ENCODE results near the gene VWA8.
"Not testable (repeated sequence)": the region's sequence is repeated elsewhere in the genome, so short reads cannot be mapped to it uniquely, and the experiment has no call there.

Gene VWA8

DNA sequence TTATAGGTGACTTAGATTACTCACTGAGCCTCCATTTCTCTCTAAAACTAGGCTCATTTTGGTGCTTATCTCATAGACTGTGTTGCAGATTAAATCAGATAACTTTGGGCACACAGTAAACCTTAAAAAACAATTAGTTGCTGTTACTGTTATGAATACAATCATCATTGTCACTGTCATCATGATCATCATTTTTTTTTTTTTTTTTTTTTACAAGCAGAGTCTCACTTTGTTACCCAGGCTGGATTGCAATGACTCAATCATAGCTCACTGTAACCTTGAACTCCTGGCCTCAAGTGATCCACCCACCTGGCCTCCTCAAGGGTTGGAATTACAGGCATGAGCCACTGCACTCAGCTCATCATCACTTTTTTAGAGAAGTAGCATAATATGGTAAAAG is 60.0 kb downstream of the VWA8 start:
- Histone ChIP-seq H3K27me3 (ENCODE audit: control insufficient read depth, low read length) (no peaks in the 10 kb centered on the region), H4K20me1 (ENCODE audit: control insufficient read depth, insufficient read depth, low read depth, low read length) (no peaks in the 10 kb centered on the region), H3K27ac (ENCODE audit: low read depth, low read length) (no peak overlapping the region), H3K79me2 (ENCODE audit: control insufficient read depth, low read length) (no peaks in the 10 kb centered on the region), H3F3A (ENCODE audit: control insufficient read depth, insufficient read depth) (no peaks in the 10 kb centered on the region), H3K36me3 (ENCODE audit: control insufficient read depth, low read length) (no peaks in the 10 kb centered on the region), H3K4me1 (ENCODE audit: control insufficient read depth, low read length) (no peaks in the 10 kb centered on the region), H3K4me3 (ENCODE audit: low read length) (no peak overlapping the region), H3K9me3 (ENCODE audit: control insufficient read depth, insufficient read depth, low read length) (no peaks in the 10 kb centered on the region), H3K9me2 (replicated peaks; ENCODE audit: control insufficient read depth, low read length) (no peaks in the 10 kb centered on the region), H3K4me2 (ENCODE audit: low read length) (no peak overlapping the region)
- TF ChIP-seq EZH2phosphoT487 (IDR thresholded peaks at IDR 0.05; ENCODE audit: borderline replicate concordance, low read length), result no peak
- TF ChIP-seq, protein P1, sequence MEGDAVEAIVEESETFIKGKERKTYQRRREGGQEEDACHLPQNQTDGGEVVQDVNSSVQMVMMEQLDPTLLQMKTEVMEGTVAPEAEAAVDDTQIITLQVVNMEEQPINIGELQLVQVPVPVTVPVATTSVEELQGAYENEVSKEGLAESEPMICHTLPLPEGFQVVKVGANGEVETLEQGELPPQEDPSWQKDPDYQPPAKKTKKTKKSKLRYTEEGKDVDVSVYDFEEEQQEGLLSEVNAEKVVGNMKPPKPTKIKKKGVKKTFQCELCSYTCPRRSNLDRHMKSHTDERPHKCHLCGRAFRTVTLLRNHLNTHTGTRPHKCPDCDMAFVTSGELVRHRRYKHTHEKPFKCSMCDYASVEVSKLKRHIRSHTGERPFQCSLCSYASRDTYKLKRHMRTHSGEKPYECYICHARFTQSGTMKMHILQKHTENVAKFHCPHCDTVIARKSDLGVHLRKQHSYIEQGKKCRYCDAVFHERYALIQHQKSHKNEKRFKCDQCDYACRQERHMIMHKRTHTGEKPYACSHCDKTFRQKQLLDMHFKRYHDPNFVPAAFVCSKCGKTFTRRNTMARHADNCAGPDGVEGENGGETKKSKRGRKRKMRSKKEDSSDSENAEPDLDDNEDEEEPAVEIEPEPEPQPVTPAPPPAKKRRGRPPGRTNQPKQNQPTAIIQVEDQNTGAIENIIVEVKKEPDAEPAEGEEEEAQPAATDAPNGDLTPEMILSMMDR (IDR thresholded peaks at IDR 0.05; ENCODE audit: low read depth, low read length, poor library complexity, severe bottlenecking), result no peak

DNA sequence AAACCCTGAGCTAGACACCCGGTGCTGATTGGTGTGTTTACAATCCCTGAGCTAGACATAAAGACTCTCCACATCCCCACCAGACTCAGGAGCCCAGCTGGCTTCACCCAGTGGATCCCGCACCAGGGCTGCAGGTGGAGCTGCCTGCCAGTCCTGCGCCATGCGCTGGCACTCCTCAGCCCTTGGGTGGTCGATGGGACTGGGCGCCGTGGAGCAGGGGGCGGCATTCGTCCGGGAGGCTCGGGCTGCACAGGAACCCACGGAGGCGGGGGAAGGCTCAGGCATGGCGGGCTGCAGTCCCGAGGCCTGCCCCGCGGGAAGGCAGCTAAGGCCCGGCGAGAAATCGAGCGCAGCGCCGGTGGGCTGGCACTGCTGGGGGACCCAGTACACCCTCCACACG is 62.5 kb downstream of the VWA8 start:
- not testable (repeated sequence) for H3K79me2 ChIP-seq (ENCODE audit: control insufficient read depth, low read length); H3K36me3 ChIP-seq (ENCODE audit: control insufficient read depth, low read length); H3K9me2 ChIP-seq (replicated peaks; ENCODE audit: control insufficient read depth, low read length); H3K4me2 ChIP-seq (ENCODE audit: low read length); H3K27ac ChIP-seq (ENCODE audit: low read depth, low read length); H3F3A ChIP-seq (ENCODE audit: control insufficient read depth, insufficient read depth); H3K4me3 ChIP-seq (ENCODE audit: low read length); H4K20me1 ChIP-seq (ENCODE audit: control insufficient read depth, insufficient read depth, low read depth, low read length); H3K4me1 ChIP-seq (ENCODE audit: control insufficient read depth, low read length); H3K27me3 ChIP-seq (ENCODE audit: control insufficient read depth, low read length); H3K9me3 ChIP-seq (ENCODE audit: control insufficient read depth, insufficient read depth, low read length)

- no peak for TF ChIP-seq EZH2phosphoT487 (IDR thresholded peaks at IDR 0.05; ENCODE audit: borderline replicate concordance, low read length)
- TF ChIP-seq, protein P1 (IDR thresholded peaks at IDR 0.05; ENCODE audit: low read depth, low read length, poor library complexity, severe bottlenecking), result no peak
- Histone ChIP-seq H3K79me2 (ENCODE audit: control insufficient read depth, low read length) (no peaks in the 10 kb centered on the region), H3K27ac (ENCODE audit: low read depth, low read length) (no peak overlapping the region), H4K20me1 (ENCODE audit: control insufficient read depth, insufficient read depth, low read depth, low read length) (no peaks in the 10 kb centered on the region), H3K4me2 (ENCODE audit: low read length) (no peak overlapping the region), H3K4me1 (ENCODE audit: control insufficient read depth, low read length) (no peaks in the 10 kb centered on the region), H3K36me3 (ENCODE audit: control insufficient read depth, low read length) (no peaks in the 10 kb centered on the region), H3K4me3 (ENCODE audit: low read length) (no peak overlapping the region), H3K9me2 (replicated peaks; ENCODE audit: control insufficient read depth, low read length) (no peaks in the 10 kb centered on the region), H3F3A (ENCODE audit: control insufficient read depth, insufficient read depth) (no peaks in the 10 kb centered on the region), H3K27me3 (ENCODE audit: control insufficient read depth, low read length) (no peaks in the 10 kb centered on the region), H3K9me3 (ENCODE audit: control insufficient read depth, insufficient read depth, low read length) (no peaks in the 10 kb centered on the region)
Observed at GRCh38 chr13:41897126-41897525, 63.8 kb downstream of the VWA8 start.

GRCh38 chr13:41895478-41895877 is 65.4 kb downstream of the VWA8 start:
- H3K36me3 ChIP-seq (ENCODE audit: control insufficient read depth, low read length), result peaks cover 7% of the 10 kb centered on the region
- no peaks in the 10 kb centered on the region for H3K79me2 ChIP-seq (ENCODE audit: control insufficient read depth, low read length)
- no peak overlapping the region for H3K27ac ChIP-seq (ENCODE audit: low read depth, low read length)
- no peaks in the 10 kb centered on the region for H3K9me3 ChIP-seq (ENCODE audit: control insufficient read depth, insufficient read depth, low read length)
- no peak overlapping the region for H3K4me3 ChIP-seq (ENCODE audit: low read length)
- no peaks in the 10 kb centered on the region for H4K20me1 ChIP-seq (ENCODE audit: control insufficient read depth, insufficient read depth, low read depth, low read length)
- no peaks in the 10 kb centered on the region for H3K9me2 ChIP-seq (replicated peaks; ENCODE audit: control insufficient read depth, low read length)
- no peaks in the 10 kb centered on the region for H3K4me1 ChIP-seq (ENCODE audit: control insufficient read depth, low read length)
- TF ChIP-seq EZH2phosphoT487 (IDR thresholded peaks at IDR 0.05; ENCODE audit: borderline replicate concordance, low read length), result no peak
- TF ChIP-seq, protein P1 (IDR thresholded peaks at IDR 0.05; ENCODE audit: low read depth, low read length, poor library complexity, severe bottlenecking), result no peak
- H3K27me3 ChIP-seq (ENCODE audit: control insufficient read depth, low read length), result no peaks in the 10 kb centered on the region
- no peak overlapping the region for H3K4me2 ChIP-seq (ENCODE audit: low read length)
- H3F3A ChIP-seq (ENCODE audit: control insufficient read depth, insufficient read depth), result no peaks in the 10 kb centered on the region
